HepG2 (cell line): ENCODE data around the gene PREP. TPM values are rescaled to one million over a fixed set of nuclear protein-coding genes. Genes with fewer than 3 reads are reported as not detected.
A peak's percentile ranks its signal among the peaks of the same experiment; 100 is the strongest.

ENCODE experiments used
- ATAC-seq: fragments of 200-7000 bp; cut with Tn5 transposase; 3 replicates; pipeline ENCODE4 v1.9.1; 2020; ENCODE audit warnings: mild to moderate bottlenecking, moderate library complexity
- BruUV-seq: library from RNA; stranded (reverse); fragments of 400-500 nt; replicated peaks from 2 replicates; lab custom pipeline; 2021; lab: Mats Ljungman, UMichigan
- CTCF ChIA-PET: fragments of 300-600 bp; formaldehyde crosslinking; extraction: SDS; loops from one replicate; lab custom pipeline; 2021; ENCODE audit warnings: low total read pairs, inconsistent platforms, low intra/inter-chr PET ratio; lab: Yijun Ruan, JAX
- POLR2A ChIA-PET: fragments of 350-600 bp; sonication (Branson Sonifier 250); formaldehyde crosslinking; loops from one replicate; lab custom pipeline; 2020; ENCODE audit warnings: antibody characterized with exemption, inconsistent platforms; lab: Yijun Ruan, JAX
- DNase-seq: peaks from one replicate; pipeline ENCODE4 v3.0.0-alpha.2; 2015; ENCODE audit warnings: low spot score
- FAIRE-seq: peaks from 3 replicates; lab custom pipeline; 2011; peaks lifted over from hg19 to GRCh38; lab: Jason Lieb, UNC
- H2AFZ ChIP-seq: one replicate; pipeline ENCODE4 v1.6.1; 2011; ENCODE audit warnings: low read length, inconsistent platforms
- H3K27ac ChIP-seq: fragments of 300-600 bp; 3 replicates; pipeline ENCODE4 v1.8.0; 2011; ENCODE audit warnings: mixed run types, mild to moderate bottlenecking, mixed read lengths, low read length, inconsistent platforms; ENCODE audit not compliant: insufficient read depth; ENCODE audit errors: extremely low read length
- H3K27me3 ChIP-seq, 2 experiments: fragments of 200-600 bp in 1 of 2; 2 replicates in 1 of 2; 3 replicates in 1 of 2; pipeline versions ENCODE4 v1.6.0 to v1.8.0; 2011; ENCODE audit warnings: low read length in 2 of 2, mild to moderate bottlenecking in 2 of 2, moderate library complexity in 2 of 2, inconsistent platforms in 1 of 2; ENCODE audit not compliant: insufficient read depth in 2 of 2, control insufficient read depth in 1 of 2
- H3K36me3 ChIP-seq, 2 experiments: fragments of 200-600 bp in 1 of 2; replicated peaks in 1 of 2; 2 replicates in 1 of 2; 3 replicates in 1 of 2; pipeline versions ENCODE4 v1.5.1 to v1.8.0; 2011; ENCODE audit warnings: low read length in 2 of 2, inconsistent platforms in 1 of 2; ENCODE audit not compliant: insufficient read depth in 2 of 2, control insufficient read depth in 1 of 2
- H3K4me1 ChIP-seq: 2 replicates; pipeline ENCODE4 v1.5.1; 2012; ENCODE audit warnings: low read length, inconsistent platforms; ENCODE audit not compliant: insufficient read depth
- H3K4me2 ChIP-seq: 2 replicates; pipeline ENCODE4 v1.6.0; 2011; ENCODE audit warnings: low read depth, low read length, inconsistent platforms
- H3K4me3 ChIP-seq, 3 experiments: fragments of 200-600 bp in 1 of 3; sonication (generic), shearing (Covaris generic) in 1 of 3; replicated peaks in 1 of 3; 2 replicates each; pipeline ENCODE4 v1.5.1; 2011 to 2016; ENCODE audit warnings: low read length in 3 of 3, inconsistent platforms in 2 of 3, low read depth in 2 of 3, mild to moderate bottlenecking in 2 of 3, control low read depth in 1 of 3, mixed read lengths in 1 of 3; ENCODE audit not compliant: insufficient read depth in 1 of 3
- H3K79me2 ChIP-seq: one replicate; pipeline ENCODE4 v1.6.1; 2011; ENCODE audit warnings: low read length, inconsistent platforms; ENCODE audit not compliant: insufficient read depth
- H3K9ac ChIP-seq: 2 replicates; pipeline ENCODE4 v1.6.0; 2011; ENCODE audit warnings: mild to moderate bottlenecking, low read depth, low read length, inconsistent platforms; ENCODE audit not compliant: insufficient read depth
- H3K9me3 ChIP-seq: 2 replicates; pipeline ENCODE4 v1.5.1; 2012; ENCODE audit warnings: mild to moderate bottlenecking, low read length
- H4K20me1 ChIP-seq: 2 replicates; pipeline ENCODE4 v1.6.0; 2011; ENCODE audit warnings: inconsistent platforms, mild to moderate bottlenecking, low read length, moderate library complexity; ENCODE audit not compliant: insufficient read depth
- ATF4 ChIP-seq, 2 experiments: fragments of 450-650 bp in 1 of 2; sonication (generic) in 1 of 2; formaldehyde crosslinking; IDR thresholded peaks; 2 replicates each; pipeline versions ENCODE4 v1.5.0 to v1.8.0; 2020 to 2022; ENCODE audit warnings: mild to moderate bottlenecking in 1 of 2, missing genetic modification reagents in 1 of 2
- HDAC2 ChIP-seq: sonication (generic); formaldehyde crosslinking; IDR thresholded peaks from 2 replicates; pipeline ENCODE4 v1.4.0; 2020; ENCODE audit warnings: missing genetic modification reagents
- NFAT5 ChIP-seq: sonication (generic); formaldehyde crosslinking; IDR thresholded peaks from 2 replicates; pipeline ENCODE4 v1.4.0; 2020; ENCODE audit warnings: missing genetic modification reagents
- NR2F6 ChIP-seq, 2 experiments: IDR thresholded peaks; 2 replicates each; pipeline ENCODE4 v1.6.1; 2016; ENCODE audit warnings: antibody characterized with exemption in 1 of 2, mild to moderate bottlenecking in 1 of 2
- RFX1 ChIP-seq: fragments of 450-650 bp; IDR thresholded peaks from 2 replicates; pipeline ENCODE4 v1.6.1; 2017
- ZNF121 ChIP-seq: sonication (generic); formaldehyde crosslinking; IDR thresholded peaks from 2 replicates; pipeline ENCODE4 v1.5.0; 2020; ENCODE audit warnings: mild to moderate bottlenecking, missing genetic modification reagents
- ZNF264 ChIP-seq: sonication (generic); formaldehyde crosslinking; IDR thresholded peaks from 2 replicates; pipeline ENCODE4 v1.4.0; 2020; ENCODE audit warnings: missing genetic modification reagents
- ZNF607 ChIP-seq: sonication (generic); formaldehyde crosslinking; IDR thresholded peaks from 2 replicates; pipeline ENCODE4 v1.5.1; 2020; ENCODE audit warnings: missing genetic modification reagents, mild to moderate bottlenecking, borderline replicate concordance
- ZNF724P ChIP-seq: sonication (generic); formaldehyde crosslinking; IDR thresholded peaks from 2 replicates; pipeline ENCODE4 v1.8.0; 2022; ENCODE audit warnings: missing genetic modification reagents, borderline replicate concordance
- WGBS: methylation state at CpG from one replicate; pipeline ENCODE4 v1.1.6; 2017; ENCODE audit warnings: low lambda C conversion rate; 5-methylcytosine and 5-hydroxymethylcytosine counted together
- in situ Hi-C: cut with HindIII; loops from 2 replicates; pipeline ENCODE4 v1.10.0; 2017; ENCODE audit warnings: low pct_unique_long_range_greater_than_20kb; ENCODE audit not compliant: extremely low pct_ligation_motif_present
- intact Hi-C: fragments of 100-400 bp; cut with micrococcal nuclease; formaldehyde crosslinking; loops from one replicate; pipeline ENCODE4 v1.10.0; 2022; ENCODE audit not compliant: unreplicated experiment
- polyA plus RNA-seq, 8 experiments: library from polyadenylated mRNA; depleted of rRNA in 3 of 8; stranded (reverse) in 7 of 8; unstranded in 1 of 8; fragments of >200 nt; fragmentation: Illumina TruSeq in 4 of 8; extraction: Trizol in 4 of 8; gene quantifications; 2 replicates each; pipeline versions ENCODE4 v1.2.1 to v1.2.3, GENCODE V29; 2011 to 2016; ENCODE audit warnings: low read depth in 4 of 8, missing spikeins in 1 of 8, mixed read lengths in 1 of 8; ENCODE audit not compliant: insufficient read depth in 1 of 8
- total RNA-seq, 5 experiments: library from RNA; depleted of rRNA; stranded (reverse); fragments of >200 nt; fragmentation: Illumina TruSeq; extraction: Trizol; gene quantifications; 2 replicates each; pipeline ENCODE4 v1.2.3, GENCODE V29; 2016; ENCODE audit warnings: low read depth in 1 of 5

PREP gene
- total and polyA plus RNA-seq, 2 of the 13 experiments (the other 11 are each of a cell fraction or from before 2014, with no cell fraction given) = 12.6 to 15.9 TPM

- CTCF ChIA-PET = no interaction called here
- Histone ChIP-seq H3K4me2 (no peak overlapping the region), H3K4me3 (no peak overlapping the region), H3K27me3 (no peaks in the 10 kb centered on the region), H3K4me1 (peaks cover 34% of the 10 kb centered on the region), H3K9me3 (no peaks in the 10 kb centered on the region), H3K27ac (no peak overlapping the region), H2AFZ (no peak overlapping the region), H3K36me3 (no peaks in the 10 kb centered on the region), H3K9ac (no peak overlapping the region), H4K20me1 (no peaks in the 10 kb centered on the region), H3K79me2 (no peaks in the 10 kb centered on the region)
- ATAC-seq (no peak), DNase-seq (peak; percentile 10), FAIRE-seq (no peak)
- WGBS = 9% methylated on average over 3 of the region's 3 CpGs
- BruUV-seq = no TSS peak
- in situ Hi-C loops = no loop called here
- intact Hi-C loops = loop anchor here (5.0 kb wide), 1 partner anchor 870 kb away; no protein-coding TSS in a partner anchor
- TF ChIP-seq NR2F6 (IDR thresholded peaks at IDR 0.05) (no peak), NR2F6 (CRISPR knock-in tag; IDR thresholded peaks at IDR 0.05) (no peak), ZNF264 (CRISPR knock-in tag) (no peak), ZNF724P (no peak), ZNF607 (no peak), HDAC2 (CRISPR knock-in tag) (no peak), RFX1 (no peak), ZNF121 (CRISPR knock-in tag) (no peak), ATF4 (CRISPR knock-in tag; IDR thresholded peaks at IDR 0.05) (no peak), NFAT5 (CRISPR knock-in tag) (no peak)
- POLR2A ChIA-PET = no interaction called here
Measured at GRCh38 chr6:105432797-105433196, 29.9 kb upstream of the PREP start.
